Erythroblast (primary cell): ENCODE results near the gene TAS2R9.

Experiments used
- GATA1 ChIP-seq: IDR thresholded peaks from 2 replicates; pipeline ENCODE4 v1.6.1; 2011; ENCODE audit warnings: low read depth, mild to moderate bottlenecking, control low read depth, low read length, moderate library complexity
- POLR2A ChIP-seq: IDR thresholded peaks from 2 replicates; pipeline ENCODE4 v1.6.1; 2011; ENCODE audit warnings: mild to moderate bottlenecking, low read length

DNA sequence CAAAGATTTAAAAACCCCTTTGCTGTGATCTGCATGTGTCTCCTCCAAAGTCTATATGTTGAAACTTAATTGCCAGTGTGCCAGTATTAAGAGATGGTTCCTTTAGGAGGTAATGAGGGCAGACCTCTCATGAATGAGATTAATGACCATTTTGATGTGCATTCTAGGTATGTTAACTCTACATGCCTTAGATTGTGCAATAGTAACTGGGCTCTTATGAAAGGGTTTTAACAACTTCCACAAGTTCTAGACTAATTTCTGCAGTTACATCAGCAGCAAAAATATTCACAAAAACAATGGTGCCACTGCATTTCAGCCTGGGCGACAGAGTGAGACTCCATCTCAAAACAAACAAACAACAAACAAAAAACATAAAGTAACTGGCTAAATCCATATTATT lies 20.0 kb upstream of the TAS2R9 start:
- no peak for TF ChIP-seq POLR2A
- no peak for TF ChIP-seq GATA1
